ENCODE data around the gene BUD31.

Gene BUD31

DNA sequence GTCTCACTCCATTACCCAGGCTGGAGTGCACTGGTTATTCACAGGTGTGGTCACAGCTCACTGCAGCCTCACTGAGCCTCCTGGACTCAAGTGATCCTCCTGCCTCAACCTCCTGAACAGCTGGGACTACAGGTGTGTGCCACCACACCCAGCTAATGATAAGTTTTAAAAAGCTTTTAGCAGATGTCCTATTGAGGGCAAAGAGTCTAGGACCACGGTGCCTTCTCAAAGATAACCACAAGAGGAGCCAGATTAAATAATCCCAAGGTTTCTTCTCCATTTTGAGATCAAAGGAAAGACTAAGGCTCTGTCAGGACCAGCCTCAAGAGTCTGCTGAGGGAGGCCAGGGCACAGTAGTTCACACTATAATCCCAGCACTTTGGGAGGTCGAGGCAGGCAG, 52.5 kb downstream of the BUD31 start:
- H3K4me3 ChIP-seq (ENCODE audit: low read depth, low read length), result no peak overlapping the region

DNA sequence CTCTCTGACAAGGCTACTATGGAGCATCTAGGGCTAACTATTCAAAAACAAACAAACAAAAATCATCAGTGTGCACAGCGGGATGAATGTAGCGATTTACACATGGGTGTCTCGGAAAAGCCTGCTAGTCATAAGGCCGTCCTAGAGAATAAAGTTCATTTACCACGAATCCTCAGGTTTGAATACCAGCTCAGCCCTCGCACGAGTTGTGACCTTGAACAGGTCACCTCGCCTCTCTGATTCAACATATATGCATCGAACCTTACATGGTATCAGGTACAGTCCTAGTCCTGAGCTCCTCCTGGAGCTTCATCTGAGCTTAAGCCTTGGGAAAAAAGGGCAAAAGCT, 56.6 kb downstream of the BUD31 start:
- peak overlapping the region; percentile 87 for H3K4me3 ChIP-seq (ENCODE audit: low read depth, low read length)

DNA sequence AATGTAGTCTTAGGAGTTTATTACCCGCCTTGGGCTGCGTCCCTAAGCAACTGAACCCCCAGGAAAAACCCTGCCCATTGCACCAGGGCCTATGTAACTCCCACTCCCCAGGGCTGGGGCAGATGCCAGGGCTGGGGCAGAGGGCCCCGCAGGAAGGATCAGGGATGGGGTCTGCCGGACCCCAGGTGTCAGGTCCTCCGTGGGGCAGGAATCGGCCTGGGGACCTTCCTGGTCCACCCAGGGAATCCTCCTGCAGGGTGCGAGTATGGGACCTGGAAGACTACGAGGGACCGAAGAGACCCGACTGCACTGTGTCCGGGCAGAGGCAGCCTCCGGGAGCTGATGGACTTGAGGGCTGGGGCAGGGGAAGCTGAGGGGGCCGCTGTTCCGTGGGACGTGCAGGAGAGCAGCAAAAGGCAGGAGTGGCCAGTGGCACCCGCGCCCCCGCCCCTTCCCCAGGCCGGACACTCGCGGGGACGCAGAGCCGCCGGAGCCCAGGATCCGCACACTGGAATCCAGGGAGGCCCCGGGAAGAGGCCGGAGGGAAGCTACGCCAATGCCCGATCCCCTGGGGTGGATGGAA, 59.7 kb downstream of the BUD31 start:
- H3K4me3 ChIP-seq (ENCODE audit: low read depth, low read length), result no peak overlapping the region

Measured in iPS-11a (cell line).